Uterus (tissue), 2 donors: ENCODE measurements around the gene ANGPT4.

Experiments used
- CTCF ChIP-seq, 4 experiments: fragments of 200-600 bp in 2 of 4; fragments of 450-650 bp in 2 of 4; sonication (generic) in 2 of 4; IDR thresholded peaks; one replicate each; pipeline ENCODE4 v1.5.1; 2016 to 2019; ENCODE audit warnings: antibody characterized with exemption in 4 of 4, mild to moderate bottlenecking in 2 of 4, moderate library complexity in 1 of 4
- POLR2A ChIP-seq, 2 donors: fragments of 450-650 bp; IDR thresholded peaks; one replicate each; pipeline ENCODE4 v1.6.1; 2016; ENCODE audit warnings: antibody characterized with exemption in 2 of 2, mild to moderate bottlenecking in 1 of 2, moderate library complexity in 1 of 2

GRCh38 chr20:829551-829950, 86.6 kb downstream of the ANGPT4 start:
- TF ChIP-seq CTCF (IDR thresholded peaks at IDR 0.05), result no peak
- TF ChIP-seq POLR2A (IDR thresholded peaks at IDR 0.05), result no peak
